Urothelium cell line (cell line): ENCODE measurements around the gene MYPOP.

Experiments used
- DNase-seq: peaks from one replicate; pipeline ENCODE4 v3.0.0; 2011; ENCODE audit warnings: low spot score, mixed read lengths
- FAIRE-seq: peaks from 2 replicates; lab custom pipeline; 2011; peaks lifted over from hg19 to GRCh38; lab: Jason Lieb, UNC

MYPOP gene

GRCh38 chr19:45901912-45902650 is at the start of gene MYPOP:
TSS of gene MYPOP (minus strand) at chr19:45902613. CDS start at chr19:45901773, 840 bp downstream.
- FAIRE-seq = no peak
- no peak for DNase-seq

GRCh38 chr19:45947926-45948325 is 45.5 kb upstream of the MYPOP start:
- no peak for FAIRE-seq
- peak; percentile 42 for DNase-seq

GRCh38 chr19:45940515-45940805 is 38.0 kb upstream of the MYPOP start:
- DNase-seq = no peak
- FAIRE-seq = no peak

GRCh38 chr19:45939792-45940514 is 37.5 kb upstream of the MYPOP start:
- DNase-seq (no peak), FAIRE-seq (no peak)

- FAIRE-seq = peak; percentile 35
Observed at GRCh38 chr19:45938733-45939319, 36.4 kb upstream of the MYPOP start.

GRCh38 chr19:45935267-45935666 is 32.9 kb upstream of the MYPOP start:
- FAIRE-seq = no peak
- DNase-seq = no peak

More at GRCh38 chr19:45938733-45939319, 36.4 kb upstream of the MYPOP start:
- no peak for DNase-seq

- no peak for DNase-seq
Observed at GRCh38 chr19:45934551-45935230, 32.3 kb upstream of the MYPOP start.

GRCh38 chr19:45933759-45934158 is 31.3 kb upstream of the MYPOP start:
- DNase-seq = no peak

More at GRCh38 chr19:45934551-45935230, 32.3 kb upstream of the MYPOP start:
- no peak for FAIRE-seq

GRCh38 chr19:45931055-45931454 is 28.6 kb upstream of the MYPOP start:
- FAIRE-seq = no peak
- no peak for DNase-seq

More at GRCh38 chr19:45933759-45934158, 31.3 kb upstream of the MYPOP start:
- FAIRE-seq = no peak

GRCh38 chr19:45929247-45929646 is 26.8 kb upstream of the MYPOP start:
- DNase-seq (no peak), FAIRE-seq (no peak)

GRCh38 chr19:45927565-45928261 is 25.3 kb upstream of the MYPOP start:
- FAIRE-seq = peak; percentile 90
- peak; percentile 96 for DNase-seq

GRCh38 chr19:45924891-45925447 is 22.6 kb upstream of the MYPOP start:
- FAIRE-seq = no peak
- DNase-seq = no peak

GRCh38 chr19:45922281-45922680 is 19.9 kb upstream of the MYPOP start:
- FAIRE-seq = no peak
- no peak for DNase-seq

- peak; percentile 86 for FAIRE-seq
- DNase-seq = no peak
Observed at GRCh38 chr19:45920458-45920857, 18.0 kb upstream of the MYPOP start.

GRCh38 chr19:45919678-45920077 is 17.3 kb upstream of the MYPOP start:
- DNase-seq (no peak), FAIRE-seq (no peak)

- FAIRE-seq (no peak), DNase-seq (no peak)
Observed at GRCh38 chr19:45918721-45919120, 16.3 kb upstream of the MYPOP start.

GRCh38 chr19:45917421-45918091 is 15.1 kb upstream of the MYPOP start:
- FAIRE-seq (no peak), DNase-seq (no peak)

GRCh38 chr19:45913874-45914830 is 11.7 kb upstream of the MYPOP start, which contains the start of gene NANOS2:
TSS of gene NANOS2 (minus strand) at chr19:45914778. CDS start at chr19:45914693, 85 bp downstream.
- FAIRE-seq = no peak
- no peak for DNase-seq

- DNase-seq (no peak), FAIRE-seq (no peak)
Observed at GRCh38 chr19:45911291-45911690, 8.9 kb upstream of the MYPOP start.
